HUDEP-2 (cell line): ENCODE data around the gene LETM1.

Experiments
- DNase-seq, 76 experiments: peaks; one replicate each; lab custom pipeline; 2025; ENCODE audit not compliant: unreplicated experiment in 76 of 76; lab: John Stamatoyannopoulos, UW

Gene LETM1

GRCh38 chr4:1830234-1830633 lies 25.7 kb downstream of the LETM1 start:
- no peak for DNase-seq

DNA sequence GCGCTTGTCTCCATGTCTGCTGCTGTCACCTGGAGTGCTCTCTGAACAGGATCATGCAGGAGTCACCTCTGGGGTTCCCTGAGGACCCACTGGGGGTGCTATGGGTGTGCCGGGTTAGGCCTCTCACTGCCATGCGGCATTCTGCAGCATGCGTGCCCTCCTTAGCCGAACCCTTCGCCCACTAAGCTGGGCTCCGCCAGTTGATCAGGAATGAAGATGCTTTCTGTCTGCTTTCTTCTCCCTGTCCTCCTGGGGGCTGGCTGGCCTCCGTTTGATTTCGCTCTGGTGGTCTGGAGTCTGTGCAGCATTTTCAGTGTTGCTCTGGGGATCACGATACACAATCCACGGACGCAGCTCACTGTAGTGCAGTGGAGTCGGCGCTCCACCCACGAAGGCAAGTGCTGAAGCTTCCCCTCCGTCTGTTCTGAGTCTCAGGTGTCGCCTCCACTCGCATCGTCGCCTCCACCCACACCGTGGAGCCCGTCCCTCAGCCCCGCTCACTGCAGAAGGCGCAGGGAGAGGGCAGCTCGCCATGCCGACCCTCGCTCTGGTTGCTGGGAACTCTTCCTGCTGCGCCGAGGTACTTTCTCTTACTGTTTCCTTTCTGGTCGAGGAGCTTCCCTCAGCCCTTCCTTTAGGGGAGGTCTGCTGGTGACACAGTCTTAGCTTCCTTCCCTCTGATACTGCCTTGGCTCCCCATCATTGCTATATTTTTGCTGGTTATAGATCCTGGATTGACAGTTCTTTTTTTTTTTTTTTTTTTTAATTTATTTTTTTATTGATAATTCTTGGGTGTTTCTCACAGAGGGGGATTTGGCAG lies 29.2 kb downstream of the LETM1 start:
- DNase-seq, result no peak

DNA sequence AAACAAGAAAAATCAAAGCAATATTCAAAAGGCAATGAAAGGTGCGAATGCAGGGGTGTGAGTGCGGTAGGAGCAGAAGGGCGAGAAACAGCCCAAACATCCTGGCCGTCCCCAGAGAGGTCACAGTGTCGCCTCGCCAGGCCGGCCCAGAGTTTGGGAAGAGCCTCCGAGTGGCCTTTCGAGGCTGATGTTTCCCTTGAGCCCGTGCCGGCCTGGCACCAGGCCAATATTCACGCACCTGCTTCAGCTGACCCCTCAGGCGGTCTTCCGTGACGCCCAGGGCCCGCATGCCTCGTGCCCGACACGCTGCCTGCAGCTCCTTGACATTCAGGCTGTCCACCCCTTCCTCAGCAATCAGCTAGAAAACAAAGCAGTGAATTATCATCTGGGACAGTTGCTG lies 30.6 kb downstream of the LETM1 start:
- DNase-seq, result no peak

GRCh38 chr4:1824746-1825145 lies 31.2 kb downstream of the LETM1 start:
- no peak for DNase-seq

DNA sequence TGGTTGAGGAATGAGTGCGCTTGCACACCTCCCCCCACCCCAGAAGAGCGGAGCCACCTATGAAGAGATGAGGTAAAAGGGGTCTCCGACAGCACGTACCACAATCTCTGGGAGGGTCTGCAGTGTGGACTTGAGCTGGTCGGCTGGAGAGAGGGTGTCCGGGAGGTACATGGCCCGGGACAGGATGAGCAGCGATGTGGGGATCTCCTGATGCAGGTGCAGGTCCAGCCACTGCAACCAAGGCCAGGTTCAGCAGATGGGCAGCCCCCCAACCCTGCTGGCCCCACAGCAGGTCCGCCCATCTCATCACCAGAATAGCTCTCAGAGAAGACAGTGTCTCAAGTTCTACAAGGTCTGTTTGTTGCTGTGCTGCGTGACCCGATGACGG lies 32.4 kb downstream of the LETM1 start:
- no peak for DNase-seq

DNA sequence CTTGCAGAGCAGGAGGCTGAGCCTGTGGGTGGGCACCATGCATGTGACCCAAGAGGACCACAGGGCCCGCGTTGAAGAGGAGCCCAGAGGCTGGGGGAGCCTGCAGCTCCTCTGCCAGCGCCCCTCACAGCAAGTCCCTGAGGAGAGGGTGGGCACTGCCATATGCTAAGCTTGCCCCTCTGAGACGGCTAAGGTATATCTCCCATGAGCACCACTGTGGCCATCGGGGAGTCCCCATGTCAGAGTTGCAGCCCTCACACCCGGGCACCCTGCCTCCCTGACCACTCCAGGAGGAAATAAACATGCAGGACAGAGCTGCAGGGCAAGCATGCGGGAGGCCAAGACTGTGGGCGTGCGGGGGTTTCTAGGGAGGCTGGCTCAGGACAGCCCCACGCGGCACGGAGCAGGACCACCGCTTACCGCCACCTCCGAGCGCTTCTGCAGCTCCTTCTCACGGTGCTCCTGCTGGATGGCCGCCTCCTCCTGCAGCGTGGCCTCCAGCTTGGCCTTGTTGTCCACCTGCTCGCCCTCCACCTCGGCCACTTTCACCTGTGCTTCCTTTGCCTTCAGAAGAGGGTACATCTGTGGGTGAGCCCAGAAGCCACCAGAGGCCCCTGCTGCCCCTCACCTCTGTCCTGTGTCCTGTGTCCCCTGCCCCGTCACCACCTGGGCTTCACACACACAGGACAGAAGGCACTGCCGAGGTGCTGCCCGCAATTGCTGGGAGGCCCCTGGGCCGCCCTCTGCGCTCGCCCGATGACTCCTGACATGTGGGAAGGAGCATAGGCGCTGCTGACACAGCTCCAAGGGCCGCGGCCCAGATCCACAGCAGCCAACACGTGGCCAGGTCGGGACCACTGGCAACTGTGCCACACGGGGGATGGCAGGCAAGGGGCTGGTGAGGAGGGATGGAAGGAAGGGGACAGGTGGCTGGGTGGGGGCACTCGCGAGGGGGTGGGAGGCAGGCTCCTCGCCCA lies 33.1 kb downstream of the LETM1 start:
- DNase-seq, result no peak

- DNase-seq, result no peak
Measured at GRCh38 chr4:1821679-1822567, 34.0 kb downstream of the LETM1 start.

DNA sequence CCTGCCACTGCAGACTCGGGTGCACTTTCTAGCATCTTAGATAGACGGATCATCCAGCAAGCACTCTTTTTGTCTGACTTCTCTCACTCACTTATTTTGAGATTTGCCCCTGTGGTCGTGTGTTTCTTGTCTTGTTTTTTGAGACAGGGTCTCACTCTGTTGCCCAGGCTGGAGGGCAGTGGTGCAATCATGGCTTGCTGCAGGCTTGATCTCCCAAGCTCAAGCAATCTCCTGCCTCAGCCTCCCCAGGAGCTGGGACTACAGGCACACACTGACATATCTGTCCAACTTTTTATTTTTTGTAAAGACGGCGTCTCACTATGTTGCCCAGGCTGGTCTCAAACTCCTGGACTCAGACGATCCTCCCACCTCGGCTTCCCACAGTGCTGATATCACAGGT lies 36.1 kb downstream of the LETM1 start:
- DNase-seq, result no peak

DNA sequence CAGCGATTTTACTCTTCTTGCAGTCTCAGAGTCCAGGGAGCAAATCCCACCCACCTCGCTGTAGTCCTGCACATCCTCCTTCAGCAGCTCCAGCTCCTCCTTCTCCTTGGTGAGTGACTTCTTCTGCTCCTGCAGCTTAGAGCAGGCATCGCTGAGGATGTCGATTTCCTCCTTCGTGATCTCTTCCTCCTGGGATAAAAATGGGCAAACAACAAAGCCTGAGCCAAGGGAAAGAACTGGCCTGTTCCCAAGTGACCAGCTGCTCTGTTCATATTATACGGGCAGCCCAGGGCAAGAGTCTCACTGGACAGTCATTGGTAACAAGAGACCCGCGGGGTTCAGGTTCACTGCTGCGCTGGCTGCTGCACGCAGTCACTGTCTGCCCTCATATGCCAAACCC lies 36.7 kb downstream of the LETM1 start:
- no peak for DNase-seq

GRCh38 chr4:1815997-1816860 lies 39.7 kb downstream of the LETM1 start:
- no peak for DNase-seq

DNA sequence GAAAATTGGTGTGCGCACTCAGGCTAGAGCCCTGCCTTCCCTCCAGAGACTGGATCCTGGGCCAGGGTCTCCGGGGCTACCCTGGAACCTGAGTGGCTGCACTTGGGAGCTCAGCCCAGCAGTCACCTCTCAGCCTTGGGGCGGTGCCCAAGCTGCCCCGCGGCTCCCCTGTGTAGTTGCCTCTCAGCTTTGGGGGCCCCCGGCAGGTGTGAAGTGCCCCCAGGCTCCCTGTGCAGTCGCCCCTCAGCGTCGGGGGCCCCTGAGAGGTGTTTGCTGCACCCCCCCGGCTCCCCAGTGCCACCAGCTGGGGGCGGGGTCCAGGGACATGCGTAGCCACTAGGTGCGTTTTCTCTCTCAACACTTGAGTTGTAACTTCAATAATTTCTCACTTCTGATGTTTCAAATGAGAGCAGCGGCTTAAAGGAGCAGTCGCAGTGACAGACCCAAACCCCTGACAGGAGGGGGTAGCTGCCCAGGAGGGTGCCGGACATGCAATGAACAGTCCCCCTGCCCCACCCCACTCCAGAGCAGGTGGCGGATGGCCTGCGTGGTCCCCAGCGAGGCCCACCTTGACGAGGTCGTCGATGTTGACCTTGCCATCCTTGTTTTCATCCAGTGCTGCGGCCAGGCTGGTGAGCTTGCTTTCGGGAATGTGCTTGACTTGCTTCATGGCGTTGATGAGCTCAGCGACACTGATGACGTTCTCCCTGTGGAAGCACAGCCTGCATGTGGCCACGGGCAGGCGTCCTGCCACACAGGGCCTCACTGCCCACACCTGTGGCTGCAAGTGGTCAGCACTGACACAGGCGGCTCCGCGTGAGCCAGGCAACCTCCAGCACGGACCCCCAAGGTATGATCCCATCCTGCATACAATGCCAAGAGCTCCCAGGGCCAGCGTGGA lies 40.6 kb downstream of the LETM1 start:
- no peak for DNase-seq

- no peak for DNase-seq
Measured at GRCh38 chr4:1814453-1814852, 41.5 kb downstream of the LETM1 start.

DNA sequence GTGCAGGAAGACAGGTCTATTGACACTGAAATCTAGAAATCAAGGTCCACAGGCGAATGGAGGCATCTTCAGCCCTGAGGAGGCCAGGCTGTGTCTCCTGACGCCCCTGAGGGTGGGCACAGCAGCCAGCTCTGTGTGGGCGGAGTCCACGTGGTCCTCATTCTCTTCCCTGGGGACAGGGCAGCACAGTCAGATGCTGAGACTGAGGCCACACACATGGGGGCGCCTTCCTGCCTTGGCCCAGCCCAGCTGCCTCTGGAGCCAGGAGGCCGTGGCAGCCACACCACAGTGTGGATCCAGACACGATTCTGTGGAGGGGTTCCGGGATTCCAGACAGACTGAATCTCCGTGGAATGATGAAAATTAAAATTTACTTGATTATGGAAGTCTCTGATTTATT lies 42.0 kb downstream of the LETM1 start:
- DNase-seq, result no peak

DNA sequence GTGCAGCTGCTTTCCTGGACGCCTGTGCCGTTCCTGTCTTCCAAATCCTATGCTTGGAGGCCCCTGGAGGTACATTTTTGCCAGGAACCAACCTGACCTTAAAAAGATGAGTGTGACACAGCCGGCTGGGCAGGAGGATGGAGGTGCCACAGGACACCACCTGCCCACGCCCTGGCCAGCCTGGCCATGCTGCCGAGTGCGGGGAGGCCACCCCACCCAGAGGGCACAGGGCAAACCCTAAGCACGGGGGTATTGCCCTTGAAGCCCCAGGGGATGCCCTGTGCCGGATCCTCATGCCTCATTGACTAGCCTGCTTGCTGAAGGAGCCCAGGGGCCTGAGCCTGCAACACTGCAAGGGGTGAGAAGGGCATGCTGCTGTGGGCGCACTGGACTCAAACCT lies 42.7 kb downstream of the LETM1 start:
- no peak for DNase-seq

DNA sequence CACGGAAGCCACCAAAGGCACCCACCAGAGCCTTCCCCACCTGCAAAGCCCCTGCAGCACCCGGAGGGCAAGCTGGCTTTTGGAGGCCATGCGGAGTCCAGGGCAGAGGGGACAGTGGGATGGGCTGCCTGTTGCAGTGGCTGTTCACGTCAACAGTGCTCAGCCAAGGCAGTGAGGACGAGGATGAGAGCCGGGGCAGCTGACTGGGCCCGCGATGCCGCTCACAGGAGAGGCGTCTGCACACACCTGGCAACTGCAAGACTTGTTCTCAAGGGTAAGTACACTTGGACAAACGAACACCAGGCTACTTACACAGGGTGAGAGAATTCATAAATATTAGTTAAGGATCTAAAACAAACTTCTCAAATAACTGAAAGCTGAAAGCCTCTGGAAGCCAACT lies 43.2 kb downstream of the LETM1 start:
- no peak for DNase-seq

- no peak for DNase-seq
Measured at GRCh38 chr4:1810765-1811164, 45.2 kb downstream of the LETM1 start.

DNA sequence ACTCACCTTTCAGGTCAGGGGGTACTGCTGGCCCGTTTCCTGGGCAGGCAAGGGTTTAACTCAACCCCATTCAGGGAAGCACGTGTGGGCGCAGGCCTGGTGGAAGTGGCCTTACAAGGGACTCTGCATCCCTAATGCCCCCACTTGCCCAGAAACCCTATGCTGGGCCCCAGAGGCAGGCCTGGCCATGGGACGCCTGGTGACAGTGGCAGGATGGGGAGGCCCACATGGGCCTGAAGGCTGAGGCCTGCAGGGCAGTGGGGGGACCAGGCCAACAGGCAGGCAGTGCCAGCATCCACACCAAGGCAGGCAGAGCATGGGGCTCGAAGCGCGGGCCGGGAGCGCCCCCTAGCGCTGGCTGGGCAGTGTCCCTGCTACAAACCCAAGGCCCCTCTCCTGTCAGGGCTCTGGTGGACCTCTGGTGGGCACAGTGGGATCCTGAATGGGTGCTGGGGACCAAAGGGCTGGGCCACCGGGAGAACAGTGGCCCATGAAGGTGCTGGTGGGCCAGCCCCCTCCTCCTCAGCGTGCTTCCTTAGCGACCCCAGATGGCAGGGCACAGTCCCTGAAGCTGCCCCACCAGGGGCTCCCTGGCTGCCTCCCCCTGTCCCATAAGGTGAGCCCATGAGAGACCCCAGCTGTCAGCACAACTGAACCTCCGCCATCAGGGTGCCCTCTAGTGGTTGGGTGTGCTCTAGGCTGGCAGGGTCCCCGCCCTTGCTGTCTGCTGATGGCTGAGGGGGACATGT lies 46.0 kb downstream of the LETM1 start:
- DNase-seq, result peak in 65 of 76 experiments; percentile 2 to 78 (median 47)
